HCEC 1CT (cell line): Measurements from ENCODE around the gene TMEM164.
"Not testable (repeated sequence)": the region's sequence is repeated elsewhere in the genome, so short reads cannot be mapped to it uniquely, and the experiment has no call there.

ENCODE experiments used
- DNase-seq: peaks from one replicate; pipeline ENCODE4 v3.0.0-alpha.2; 2017

The TMEM164 gene

DNA sequence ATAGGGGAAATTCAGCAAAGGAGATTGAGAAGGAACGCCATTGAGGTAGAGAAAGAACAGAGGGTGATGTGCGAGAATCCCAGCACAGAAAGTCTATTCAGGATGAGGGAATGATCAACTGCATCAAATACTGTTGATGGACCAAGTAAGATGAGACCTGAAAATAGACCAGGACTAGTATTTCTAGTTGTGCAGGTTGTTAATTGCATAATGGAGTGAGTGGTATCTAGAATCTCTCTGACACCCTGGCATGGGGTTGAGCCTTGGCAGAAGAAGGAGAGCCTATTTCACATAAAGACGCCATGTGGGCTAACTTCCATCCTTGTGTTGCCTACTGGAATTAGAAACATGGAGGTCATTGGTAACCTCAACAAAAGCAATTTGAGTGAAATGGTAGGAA lies 135.6 kb downstream of the TMEM164 start:
- no peak for DNase-seq

DNA sequence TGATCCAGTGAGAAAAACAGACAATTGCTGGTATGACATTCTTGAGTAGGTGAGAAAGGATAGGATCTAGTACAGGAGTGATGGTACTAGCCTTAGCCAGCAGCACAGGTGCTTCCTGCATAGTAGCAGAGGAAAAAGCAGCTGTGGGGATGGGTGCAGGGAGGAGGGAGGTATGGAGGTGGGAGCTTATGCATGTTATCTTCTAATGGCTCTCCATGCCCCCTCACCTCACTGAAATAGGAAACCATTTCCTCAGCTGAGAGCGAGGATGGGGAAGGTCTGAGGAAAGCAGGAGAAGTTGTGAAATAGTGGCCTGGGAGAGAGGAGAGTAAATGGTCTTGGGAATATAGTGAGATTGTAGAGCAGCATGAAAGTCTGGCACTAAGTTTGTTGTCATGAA lies 136.3 kb downstream of the TMEM164 start:
- DNase-seq = no peak

DNA sequence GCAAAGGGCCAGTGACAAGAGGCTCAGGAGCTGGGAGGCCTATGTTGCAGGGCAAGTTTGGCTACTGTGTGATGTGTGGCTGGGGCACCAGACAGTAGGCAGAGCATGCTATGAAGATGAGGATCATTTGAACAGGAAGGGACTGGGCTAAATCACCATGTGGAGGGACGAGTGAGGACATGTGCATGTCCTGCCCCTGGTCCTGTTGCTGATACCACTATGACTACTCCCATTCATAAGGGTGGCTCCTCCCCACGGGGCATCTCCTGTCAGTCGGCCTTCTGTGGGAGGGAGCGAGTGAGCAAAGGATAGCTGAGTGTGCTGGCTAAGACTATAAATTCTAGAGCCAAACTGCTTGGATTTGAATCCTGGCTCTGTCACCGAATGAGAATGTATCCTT lies 139.2 kb downstream of the TMEM164 start:
- DNase-seq = no peak

DNA sequence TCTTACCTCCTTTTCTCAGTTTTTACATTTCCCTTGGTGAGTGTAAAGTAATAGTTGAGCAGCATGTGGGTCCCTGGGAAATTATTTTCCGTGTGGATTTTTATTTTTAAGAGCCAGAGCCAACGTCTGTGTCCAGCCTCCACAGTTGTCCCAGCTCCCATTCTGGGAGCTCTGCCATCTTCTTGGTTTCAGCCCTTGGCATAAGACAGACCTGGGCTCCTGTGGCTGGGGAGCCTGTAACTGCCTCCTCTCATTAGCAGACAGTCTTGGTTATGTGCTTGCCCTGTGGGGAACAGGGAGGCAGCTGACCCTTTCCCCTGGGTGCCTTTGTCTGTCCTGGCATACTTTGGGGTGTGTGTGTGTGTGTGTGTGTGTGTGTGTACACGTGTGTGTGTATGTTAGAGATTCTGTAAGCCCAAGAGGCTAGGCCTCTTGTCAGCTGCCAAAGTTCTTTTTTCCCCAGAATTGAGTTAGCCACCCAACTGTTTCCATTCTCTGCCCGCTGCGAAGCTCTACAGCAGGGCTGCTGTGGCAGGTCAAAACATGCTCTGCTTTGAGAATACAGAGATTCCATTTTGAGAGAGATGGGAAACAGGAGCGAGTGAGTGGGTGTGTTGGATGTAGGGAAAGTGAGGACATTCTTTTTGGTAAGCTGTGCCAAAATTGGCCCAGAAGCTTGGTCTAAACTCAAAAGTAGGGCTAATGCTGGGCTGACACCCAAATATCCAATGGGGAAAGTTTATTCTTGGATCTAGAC lies 140.7 kb downstream of the TMEM164 start:
- no peak for DNase-seq

DNA sequence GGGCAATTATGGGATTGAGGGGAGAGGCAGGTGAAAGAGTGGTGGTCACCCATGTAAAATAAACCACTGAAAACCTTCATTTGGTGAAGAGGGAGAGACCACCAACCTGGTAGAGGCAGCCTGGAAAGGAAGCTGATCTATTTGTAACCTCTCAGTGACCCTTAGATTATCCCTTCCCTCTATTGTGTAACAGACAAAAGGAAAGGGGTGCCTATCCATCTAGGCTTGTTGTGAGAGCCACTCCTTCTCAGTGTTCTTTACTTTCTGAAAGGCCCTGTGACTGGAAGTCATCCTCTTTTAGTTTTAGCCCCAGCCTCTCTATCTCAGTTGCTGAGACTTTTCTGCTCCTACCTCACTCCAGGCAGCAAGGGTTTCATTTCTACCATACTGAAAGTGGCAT lies 142.4 kb downstream of the TMEM164 start:
- DNase-seq = no peak

DNA sequence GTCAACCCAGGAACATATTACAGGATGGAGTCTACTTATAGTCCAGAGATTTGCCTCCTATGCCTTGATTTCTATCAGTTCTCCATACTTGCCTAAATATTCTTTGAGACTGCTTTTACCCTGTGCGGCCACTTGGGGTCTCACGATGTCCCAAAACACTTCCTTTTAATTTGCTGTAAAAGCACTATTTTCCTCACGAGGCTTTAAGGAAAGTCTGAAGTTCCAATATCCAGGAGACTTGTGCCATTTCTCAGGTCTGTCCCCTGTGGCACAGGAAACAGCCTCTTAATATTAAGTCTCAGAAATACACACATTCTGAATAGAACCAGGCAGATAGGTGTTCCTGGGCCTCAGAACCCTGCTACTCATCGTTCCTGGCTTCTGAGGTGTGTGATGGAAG lies 142.9 kb downstream of the TMEM164 start:
- DNase-seq = peak; percentile 18

DNA sequence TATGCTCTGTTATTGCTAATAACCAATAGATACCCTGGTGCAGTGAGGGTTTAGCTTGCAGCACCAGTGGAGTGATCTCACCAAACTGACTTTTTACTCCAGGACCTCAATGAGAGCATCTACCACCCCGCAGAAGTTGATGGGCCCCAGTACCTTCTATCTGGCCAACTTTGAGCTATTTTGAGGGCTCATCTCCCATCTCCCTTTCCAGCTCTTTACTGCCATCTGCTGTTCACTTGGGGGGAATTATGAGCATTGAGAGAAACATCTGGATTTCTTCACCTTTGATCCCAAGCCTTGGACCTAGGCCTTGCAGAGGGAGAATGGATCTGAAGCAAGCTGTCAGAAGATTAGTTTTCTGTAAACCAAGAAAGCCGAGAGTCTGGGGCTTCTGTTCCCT lies 143.6 kb downstream of the TMEM164 start:
- peak; percentile 44 for DNase-seq

DNA sequence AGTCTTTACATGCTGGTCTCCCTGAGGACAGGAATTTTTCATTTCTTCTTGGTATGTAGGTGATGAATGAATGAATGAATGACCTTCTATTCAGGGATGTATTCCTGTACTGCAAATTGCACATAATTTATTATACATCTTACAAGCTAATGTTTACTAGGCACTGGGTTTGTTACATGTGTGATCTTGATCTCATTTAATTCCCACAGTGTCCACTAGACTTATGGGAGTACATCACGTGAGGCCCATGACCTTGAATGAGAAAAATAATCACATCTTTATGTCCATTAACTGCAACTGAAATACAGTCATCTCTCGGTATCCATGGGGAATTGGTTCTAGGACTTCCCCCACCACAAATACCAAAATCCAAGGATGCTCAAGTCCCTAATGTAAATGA lies 150.3 kb downstream of the TMEM164 start:
- no peak for DNase-seq

DNA sequence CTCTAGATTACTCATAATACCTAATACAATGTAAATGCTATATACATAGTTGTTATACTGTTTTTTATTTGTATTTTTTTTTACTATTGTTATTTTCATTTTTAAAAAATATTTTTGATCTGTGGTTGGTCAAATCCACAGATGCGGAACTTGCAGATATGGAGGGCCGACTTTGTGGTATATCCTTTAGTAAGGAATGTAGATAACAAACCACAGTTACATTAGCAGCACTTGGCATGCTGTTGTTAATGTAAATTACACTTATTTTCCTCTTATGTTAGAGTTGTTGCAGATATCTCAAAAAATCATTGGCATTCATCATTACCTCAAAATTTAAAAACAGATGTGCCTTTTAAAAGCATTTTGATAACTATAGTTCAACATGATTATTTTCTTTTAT lies 151.0 kb downstream of the TMEM164 start:
- DNase-seq = no peak

DNA sequence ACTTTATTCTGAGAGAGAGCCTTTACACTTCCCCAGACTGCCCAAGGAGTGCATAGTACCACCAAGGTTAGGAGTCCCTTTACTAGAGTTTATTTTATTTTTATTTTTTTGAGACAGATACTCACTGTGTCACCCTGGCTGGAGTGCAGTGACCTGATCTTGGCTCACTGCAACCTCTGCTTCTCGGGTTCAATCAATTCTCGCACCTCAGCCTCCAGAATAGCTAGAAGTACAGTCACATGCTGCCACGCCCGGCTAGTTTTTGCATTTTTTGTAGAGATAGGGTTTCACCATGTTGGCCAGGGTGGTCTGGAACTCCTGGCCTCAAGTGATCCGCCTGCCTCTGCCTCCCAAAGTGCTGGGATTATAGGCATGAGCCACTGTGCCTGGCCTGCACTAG lies 151.4 kb downstream of the TMEM164 start:
- DNase-seq = not testable (repeated sequence)

DNA sequence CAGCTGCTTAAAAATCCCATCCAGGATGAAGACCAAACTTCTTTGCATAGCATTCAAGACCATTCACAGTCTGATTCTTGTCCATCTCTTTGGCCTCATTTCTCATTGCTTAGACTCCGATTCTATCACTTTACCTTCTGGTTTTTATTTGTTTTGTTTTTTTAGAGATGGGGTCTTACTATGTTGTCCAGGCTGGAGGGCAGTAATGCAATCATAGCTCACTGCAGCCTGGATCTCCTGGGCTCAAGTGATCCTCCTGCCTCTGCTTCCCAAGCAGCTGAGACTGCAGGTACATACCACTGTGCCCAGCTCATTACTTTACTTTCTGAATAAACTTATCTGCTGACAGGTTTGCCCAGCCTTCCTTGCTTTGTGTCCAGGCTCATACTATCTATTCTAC lies 152.8 kb downstream of the TMEM164 start:
- no peak for DNase-seq

DNA sequence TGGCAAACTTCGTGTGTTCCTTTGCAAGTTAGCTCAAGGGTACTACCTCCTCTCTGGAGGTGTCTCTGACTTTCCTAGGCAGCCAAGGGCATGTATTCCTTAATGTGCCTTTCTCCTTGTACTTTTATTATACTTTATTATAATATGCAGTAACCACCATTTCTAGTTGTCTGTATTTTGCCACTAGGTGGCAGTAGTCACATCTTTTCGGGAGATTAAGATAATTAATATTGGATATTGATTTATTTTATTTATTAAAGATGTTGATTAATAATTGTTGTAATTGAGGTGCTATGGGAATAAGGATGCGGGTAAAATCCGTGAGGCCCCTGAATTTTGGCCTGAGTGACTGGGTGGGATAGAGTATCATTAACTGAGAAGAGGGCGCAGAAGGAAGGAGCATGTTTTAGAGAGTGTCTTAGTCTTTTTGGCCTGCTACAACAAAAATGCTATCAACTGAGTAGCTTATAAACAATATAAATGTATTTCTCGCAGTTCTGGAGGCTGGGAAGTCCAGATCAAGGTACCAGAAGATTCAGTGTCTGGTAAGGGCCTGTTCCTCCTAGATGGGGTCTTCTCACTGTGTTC lies 153.3 kb downstream of the TMEM164 start:
- DNase-seq = no peak

DNA sequence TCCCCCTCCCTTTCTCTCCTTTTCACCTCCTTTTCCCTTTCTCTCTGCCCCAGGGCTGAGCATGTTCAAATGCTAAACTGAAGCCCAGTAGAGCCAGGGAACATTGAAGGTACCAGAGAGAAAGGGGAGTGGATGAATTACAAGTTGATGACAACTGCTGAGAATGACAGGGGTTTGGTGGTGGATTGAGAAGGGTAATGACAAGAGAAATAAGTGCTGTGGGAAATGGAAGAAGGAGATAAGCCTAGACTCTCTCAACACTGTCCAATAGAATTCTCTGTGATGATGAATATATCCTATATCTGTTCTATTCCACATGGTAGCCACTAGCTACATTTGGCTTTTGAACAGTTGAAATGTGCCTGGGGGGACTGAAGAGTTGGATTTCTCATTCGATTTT lies 154.5 kb downstream of the TMEM164 start:
- DNase-seq = no peak

DNA sequence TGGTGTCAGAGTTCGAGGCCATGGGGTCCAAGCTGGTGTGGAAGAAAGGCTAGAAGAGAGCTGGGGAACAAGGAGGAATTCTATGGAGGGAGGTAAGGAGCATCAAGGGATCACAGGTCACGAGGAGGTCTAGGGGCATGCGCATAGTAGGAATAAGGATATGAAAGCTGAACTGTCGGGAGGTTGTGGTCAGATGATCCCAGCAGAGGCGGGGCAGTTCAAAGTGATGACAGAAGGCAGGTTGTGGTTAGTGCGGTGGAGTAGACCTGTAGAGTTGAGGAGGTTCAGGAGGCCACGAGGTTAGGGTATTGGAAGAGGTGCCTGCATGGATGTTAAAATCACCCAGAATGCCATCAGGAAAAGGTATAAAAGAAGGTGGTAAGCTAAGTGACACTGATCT lies 156.3 kb downstream of the TMEM164 start:
- DNase-seq = no peak

DNA sequence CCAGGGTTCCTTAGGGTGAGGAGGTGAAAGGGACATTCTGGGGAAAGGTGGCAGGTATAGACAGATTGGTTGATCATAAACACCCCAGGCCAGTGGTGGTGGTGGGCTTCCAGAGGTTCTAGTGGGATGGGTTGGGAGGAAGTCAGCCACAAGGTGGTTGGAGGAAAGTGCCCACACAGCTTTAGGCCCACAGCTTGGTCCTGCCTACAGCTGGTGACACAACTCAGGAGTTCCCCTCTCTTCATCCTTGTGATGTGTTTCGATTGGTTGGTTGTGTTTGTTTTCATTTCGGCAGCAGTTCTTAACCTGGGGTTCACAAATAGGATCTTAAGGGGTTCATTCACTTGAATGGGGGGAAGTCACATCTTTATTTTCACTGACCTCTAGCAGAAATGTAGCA lies 157.0 kb downstream of the TMEM164 start:
- DNase-seq = no peak

DNA sequence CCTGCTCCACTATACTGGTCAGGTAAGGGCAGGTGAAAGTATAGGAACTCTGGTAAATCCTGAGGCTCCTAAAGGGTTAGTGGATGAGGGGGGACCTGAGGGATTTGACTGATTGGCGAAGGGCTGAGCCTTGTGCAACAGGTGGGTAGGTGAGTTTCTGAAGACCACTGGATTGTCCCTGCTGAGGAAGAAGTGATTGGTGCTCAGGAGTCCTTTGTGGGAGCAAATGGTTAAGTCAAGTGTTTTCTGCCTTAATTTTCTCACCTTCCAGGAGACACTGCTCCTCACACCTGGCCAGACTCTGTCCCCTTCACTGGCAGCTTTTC lies 158.4 kb downstream of the TMEM164 start:
- no peak for DNase-seq

DNA sequence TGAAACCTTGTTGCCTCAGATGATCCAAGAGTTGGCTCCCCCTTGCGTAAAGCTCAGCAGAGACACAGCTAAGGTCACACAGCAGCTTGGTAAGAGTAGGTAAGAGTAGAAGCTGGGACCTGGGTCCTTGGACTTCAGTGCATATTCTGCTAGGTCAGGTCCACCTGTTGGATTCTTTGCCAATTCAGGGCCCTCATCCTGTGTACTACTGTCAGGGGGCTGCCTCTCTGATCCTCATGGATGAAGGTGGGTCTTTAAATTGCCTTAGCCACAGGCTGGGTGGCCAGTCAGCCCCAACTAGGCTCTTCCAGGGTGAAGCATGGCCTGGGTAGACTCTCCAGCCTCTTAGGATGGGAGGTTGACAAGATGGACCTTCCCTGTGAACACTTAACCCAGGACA lies 159.2 kb downstream of the TMEM164 start:
- no peak for DNase-seq

DNA sequence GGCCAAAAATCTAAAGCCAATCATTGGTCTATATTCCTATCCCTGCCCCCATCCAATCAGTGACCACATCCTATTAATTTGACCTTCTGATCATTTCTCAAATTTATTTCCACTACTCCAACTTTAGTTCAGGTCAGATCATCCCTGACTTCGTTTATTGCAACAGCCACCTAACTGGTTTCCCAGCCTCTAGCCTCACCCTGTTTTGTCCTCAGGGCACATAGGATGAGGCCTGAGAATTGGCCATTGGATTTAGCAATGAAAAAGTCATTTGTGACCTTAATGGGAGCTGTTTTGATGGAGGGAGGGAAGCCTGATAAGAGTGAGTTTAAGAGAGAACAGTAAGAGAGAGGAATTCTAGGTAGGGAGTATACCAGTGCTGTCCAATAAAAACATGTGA lies 160.0 kb downstream of the TMEM164 start:
- DNase-seq = no peak

DNA sequence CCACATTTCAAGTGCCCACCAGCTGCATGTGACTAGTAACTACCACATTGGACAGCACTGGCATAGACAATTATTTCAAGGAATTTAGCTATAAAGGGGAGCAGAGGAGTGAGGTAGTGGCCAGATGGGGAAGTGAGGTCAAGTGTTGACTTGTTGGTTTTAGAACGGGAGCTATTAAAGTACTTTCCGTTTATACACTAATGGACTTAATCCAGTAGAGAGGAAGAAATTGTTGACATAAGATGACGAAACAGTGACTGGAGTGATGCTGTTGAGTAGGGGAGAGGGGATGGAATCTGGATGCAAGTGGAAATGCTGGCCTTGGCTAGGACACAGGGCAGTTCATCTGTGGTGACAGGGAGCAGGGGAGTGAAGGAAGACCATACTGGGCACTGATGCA lies 160.6 kb downstream of the TMEM164 start:
- peak; percentile 26 for DNase-seq

DNA sequence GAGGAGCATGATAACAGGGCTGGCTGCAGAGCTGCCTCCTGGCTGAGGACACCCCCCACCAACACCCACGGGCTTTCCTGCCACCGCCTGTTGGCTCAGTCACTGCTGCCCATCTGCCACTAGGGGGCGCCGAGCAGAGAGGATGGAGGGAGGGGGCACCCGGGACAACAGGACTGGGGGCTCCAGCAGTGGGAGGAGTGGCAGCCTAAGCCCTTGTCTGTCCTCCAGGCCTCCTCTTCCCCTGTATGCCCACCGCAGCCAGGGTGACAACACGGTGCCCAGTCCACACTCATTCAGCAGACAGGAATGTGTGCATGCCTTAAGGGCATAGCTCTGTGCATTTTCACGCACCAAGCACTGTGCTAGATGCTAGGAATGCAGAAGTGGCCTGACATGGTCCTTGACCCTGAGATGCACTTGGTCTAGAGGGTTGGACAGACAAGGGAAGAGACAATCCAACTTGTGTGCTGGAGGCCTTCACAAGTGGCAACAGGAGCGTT lies 165.1 kb downstream of the TMEM164 start:
- no peak for DNase-seq

DNA sequence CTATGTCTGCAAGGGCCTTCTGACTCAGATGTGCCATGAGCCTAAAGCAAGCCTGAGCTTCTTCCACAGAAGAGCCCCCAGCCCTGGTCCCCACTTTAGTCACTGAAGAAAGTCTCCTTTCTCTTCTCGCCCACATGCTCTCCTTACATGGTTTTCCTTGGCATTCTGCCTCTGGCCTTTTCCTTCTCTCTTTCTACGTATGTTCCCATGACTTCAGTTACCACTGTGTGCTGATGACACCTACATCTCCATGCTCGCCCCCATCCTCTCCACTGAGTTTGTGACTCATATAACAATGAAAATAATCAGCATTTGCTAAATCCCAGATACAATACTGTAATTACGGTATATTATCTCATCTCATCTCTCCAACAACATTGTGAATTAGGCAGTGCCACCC lies 165.7 kb downstream of the TMEM164 start:
- peak; percentile 10 for DNase-seq

DNA sequence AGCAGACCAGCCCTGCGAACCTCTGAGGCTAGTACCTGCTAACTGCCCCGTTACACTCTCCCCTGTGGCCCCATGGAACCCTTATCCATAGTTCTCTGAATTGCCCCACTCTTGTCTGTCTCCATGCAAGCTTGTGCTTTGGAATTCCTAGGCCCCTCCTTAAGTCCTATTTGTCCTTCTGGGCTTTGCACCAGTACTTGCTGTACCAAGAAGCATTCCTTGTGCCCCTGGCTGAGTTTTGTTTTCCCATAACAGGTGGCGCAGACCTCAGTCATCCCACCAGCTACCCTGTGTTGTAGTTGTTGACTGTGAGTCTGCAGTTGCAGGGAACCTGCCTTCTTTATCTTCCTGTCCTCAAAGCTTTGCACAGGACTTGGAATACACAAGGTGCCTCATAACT lies 167.1 kb downstream of the TMEM164 start:
- DNase-seq = no peak

DNA sequence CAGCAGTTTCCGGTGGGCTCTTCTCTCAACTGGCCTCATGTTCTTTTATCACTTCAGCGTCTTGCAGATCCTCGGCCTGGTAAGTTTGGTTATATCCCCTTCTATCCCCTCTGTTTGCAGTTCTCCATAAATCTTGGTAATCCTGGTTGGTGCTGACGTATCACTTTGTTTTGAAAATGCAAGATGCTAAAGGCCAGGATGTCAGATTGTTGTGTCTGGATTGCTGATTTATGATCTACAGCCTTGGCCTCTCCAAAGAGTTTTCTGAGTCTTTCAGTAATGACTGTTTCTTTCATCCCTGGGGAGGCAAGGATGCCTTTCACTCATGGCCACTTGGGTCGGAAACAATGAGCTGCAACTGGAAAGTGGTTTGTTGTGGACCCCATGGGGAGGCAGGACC lies 168.5 kb downstream of the TMEM164 start:
- DNase-seq = no peak

DNA sequence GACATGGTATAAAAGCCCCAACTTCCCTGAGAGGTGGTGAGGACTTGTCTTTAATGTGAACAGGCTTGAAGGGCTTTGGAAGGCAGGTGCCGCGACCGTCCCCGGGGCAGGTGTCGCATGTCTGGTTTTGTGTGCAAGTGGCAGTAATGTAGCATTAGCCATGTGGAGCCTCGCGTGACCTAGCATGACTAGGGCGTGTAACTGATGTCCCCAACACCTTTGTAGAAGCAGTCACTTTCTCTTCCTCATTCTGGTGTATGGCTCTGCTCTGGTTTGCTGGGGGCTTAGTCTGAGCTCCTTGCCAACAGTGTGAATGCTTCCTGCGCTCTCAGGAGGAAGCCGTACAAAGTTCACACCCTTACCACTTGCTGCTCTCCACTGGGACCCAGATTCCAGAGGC lies 169.3 kb downstream of the TMEM164 start:
- no peak for DNase-seq
